GM13976 (cell line): Measurements from ENCODE around the gene FFAR1.
"Not testable (repeated sequence)": the region's sequence is repeated elsewhere in the genome, so short reads cannot be mapped to it uniquely, and the experiment has no call there.

Experiments
- DNase-seq: peaks from one replicate; pipeline ENCODE4 v3.0.0; 2012; ENCODE audit warnings: low spot score
- CTCF ChIP-seq: IDR thresholded peaks from 2 replicates; pipeline ENCODE4 v1.5.1; 2012; ENCODE audit warnings: borderline replicate concordance, mild to moderate bottlenecking; ENCODE audit not compliant: insufficient read depth; ENCODE audit errors: extremely low read depth, missing control alignments, control extremely low read depth
- in situ Hi-C: fragments of 300-500 bp; cut with MboI; formaldehyde crosslinking; loops from one replicate; pipeline ENCODE4 v1.12.0; 2022; ENCODE audit warnings: low sequenced_read_pairs, mixed read lengths, inconsistent platforms; ENCODE audit not compliant: unreplicated experiment

FFAR1 gene

GRCh38 chr19:35357867-35358573 is 10.3 kb downstream of the FFAR1 start, which contains the start of gene FFAR3:
Gene FFAR3, plus strand, starts transcription at chr19:35358460. Its CDS starts 431 bp downstream, at chr19:35358891.
- in situ Hi-C loops: loop anchor here (10.0 kb wide), 2 partner anchors 107 to 137 kb away; partner anchors contain the start of gene KRTDAP
- TF ChIP-seq CTCF: no peak
- DNase-seq: peak; percentile 5

GRCh38 chr19:35358834-35359233 is 11.1 kb downstream of the FFAR1 start:
- in situ Hi-C loops: loop anchor here (10.0 kb wide), 2 partner anchors 106 to 136 kb away; partner anchors contain the start of gene KRTDAP
- DNase-seq: not testable (repeated sequence)

GRCh38 chr19:35359395-35359794 is 11.7 kb downstream of the FFAR1 start:
- in situ Hi-C loops: loop anchor here (10.0 kb wide), 2 partner anchors 105 to 135 kb away; partner anchors contain the start of gene KRTDAP
- DNase-seq: not testable (repeated sequence)

- in situ Hi-C loops, DNase-seq: not testable (repeated sequence)
These were observed 12.4 kb downstream of the FFAR1 start for GRCh38 chr19:35360081-35360480.

GRCh38 chr19:35360880-35361420 is 13.2 kb downstream of the FFAR1 start:
- TF ChIP-seq CTCF: no peak
- in situ Hi-C loops: no loop called here
- DNase-seq: peak; percentile 13

- no peak for TF ChIP-seq CTCF
- DNase-seq: peak; percentile 9
- in situ Hi-C loops: no loop called here
These were observed 14.7 kb downstream of the FFAR1 start for GRCh38 chr19:35362261-35363000.

GRCh38 chr19:35363001-35363590 is 15.4 kb downstream of the FFAR1 start:
- in situ Hi-C loops: no loop called here
- DNase-seq: no peak
- TF ChIP-seq CTCF: no peak

GRCh38 chr19:35363711-35364425 is 16.2 kb downstream of the FFAR1 start:
- TF ChIP-seq CTCF: no peak
- in situ Hi-C loops: no loop called here

More at GRCh38 chr19:35363711-35364425, 16.2 kb downstream of the FFAR1 start:
- DNase-seq: no peak
